Measurements from ENCODE around the gene LYRM2. TPM values are rescaled to one million over a fixed set of nuclear protein-coding genes. Genes with fewer than 3 reads are reported as not detected.

LYRM2 gene
- total and polyA plus RNA-seq, 9 of the 15 experiments (the other 6 are each of a cell fraction or from before 2014, with no cell fraction given), result 13.9 to 115 (median 42.9) TPM

DNA sequence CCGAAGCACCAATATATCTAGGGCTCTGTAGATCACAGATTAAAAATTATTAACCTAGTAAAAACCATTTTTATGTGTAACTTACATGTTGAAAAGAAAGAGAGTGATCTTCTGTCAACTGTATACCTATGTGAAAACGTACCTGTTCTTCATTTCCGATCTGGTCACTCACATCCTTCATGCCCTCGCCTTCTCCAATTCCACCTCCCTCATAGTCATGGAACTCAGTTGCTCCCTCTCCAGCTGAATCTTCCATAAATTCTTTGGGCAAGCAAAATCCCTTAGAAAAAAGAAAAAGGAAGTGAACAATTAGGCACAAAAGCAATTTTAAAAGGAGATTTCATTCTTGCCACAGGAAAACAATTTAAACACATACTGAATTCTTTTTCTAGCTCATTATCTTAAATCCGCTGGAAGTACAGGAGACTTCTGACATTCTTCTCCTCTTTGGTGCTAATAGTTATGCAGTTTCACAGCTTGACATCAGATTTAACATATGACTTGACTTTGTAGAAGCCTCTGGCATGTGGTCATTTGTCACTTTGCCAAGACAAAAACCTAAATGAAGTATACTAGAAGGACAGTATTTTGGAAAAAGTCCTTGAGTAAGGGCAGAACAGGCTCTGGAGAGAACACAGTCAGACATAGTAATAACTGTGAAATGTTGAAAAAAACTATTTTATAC lies 29.5 kb upstream of the LYRM2 start:
- Histone ChIP-seq H3K79me2 (ENCODE audit: control insufficient read depth, insufficient read depth, low read length) (no peaks in the 10 kb centered on the region), H3K9me3 (replicated peaks; ENCODE audit: control insufficient read depth, insufficient read depth, low read depth, low read length) (no peaks in the 10 kb centered on the region), H3K4me1 (replicated peaks in 1 of 2; ENCODE audit: control insufficient read depth in 2 of 2, insufficient read depth in 2 of 2, low read length in 2 of 2) (no peaks in the 10 kb centered on the region), H2AFZ (ENCODE audit: low read depth, low read length) (no peak overlapping the region), H3K9me1 (ENCODE audit: control insufficient read depth, insufficient read depth, low read length) (no peaks in the 10 kb centered on the region), H3K27me3 (ENCODE audit: control insufficient read depth in 2 of 2, insufficient read depth in 2 of 2, low read length in 2 of 2) (no peaks in the 10 kb centered on the region), H3K4me2 (ENCODE audit: insufficient read depth, low read length) (no peak overlapping the region), H4K20me1 (replicated peaks; ENCODE audit: control insufficient read depth, insufficient read depth, low read length) (no peaks in the 10 kb centered on the region), H3K27ac (ENCODE audit: extremely low read depth, low read depth, low read length) (no peak overlapping the region), H3K4me3 (no peak overlapping the region), H3K9ac (ENCODE audit: insufficient read depth in 1 of 2, low read depth in 2 of 2, low read length in 2 of 2) (no peak overlapping the region), H3K36me3 (ENCODE audit: control insufficient read depth, insufficient read depth, low read length) (peaks cover 91% of the 10 kb centered on the region)
- intact Hi-C loops (cut with micrococcal nuclease), result no loop called here
- TF ChIP-seq ETV6 (IDR thresholded peaks at IDR 0.05; ENCODE audit: borderline replicate concordance in 1 of 2, low read depth in 2 of 2, low read length in 1 of 2) (no peak), ETV6 (CRISPR knock-in tag; IDR thresholded peaks at IDR 0.05; ENCODE audit: borderline replicate concordance) (no peak), ZNF778 (CRISPR knock-in tag; IDR thresholded peaks at IDR 0.05) (no peak), ETV1 (tag; conservative IDR thresholded peaks at IDR 0.05; ENCODE audit: low read depth) (no peak), ZKSCAN8 (CRISPR knock-in tag; IDR thresholded peaks at IDR 0.05) (no peak), ZNF347 (CRISPR knock-in tag; IDR thresholded peaks at IDR 0.05; ENCODE audit: low read depth) (no peak), SAFB2 (IDR thresholded peaks at IDR 0.05; ENCODE audit: borderline replicate concordance, low read depth, low read length, severe bottlenecking) (no peak), SLC30A9 (CRISPR knock-in tag; IDR thresholded peaks at IDR 0.05) (no peak)
- TF ChIP-seq, protein P1, sequence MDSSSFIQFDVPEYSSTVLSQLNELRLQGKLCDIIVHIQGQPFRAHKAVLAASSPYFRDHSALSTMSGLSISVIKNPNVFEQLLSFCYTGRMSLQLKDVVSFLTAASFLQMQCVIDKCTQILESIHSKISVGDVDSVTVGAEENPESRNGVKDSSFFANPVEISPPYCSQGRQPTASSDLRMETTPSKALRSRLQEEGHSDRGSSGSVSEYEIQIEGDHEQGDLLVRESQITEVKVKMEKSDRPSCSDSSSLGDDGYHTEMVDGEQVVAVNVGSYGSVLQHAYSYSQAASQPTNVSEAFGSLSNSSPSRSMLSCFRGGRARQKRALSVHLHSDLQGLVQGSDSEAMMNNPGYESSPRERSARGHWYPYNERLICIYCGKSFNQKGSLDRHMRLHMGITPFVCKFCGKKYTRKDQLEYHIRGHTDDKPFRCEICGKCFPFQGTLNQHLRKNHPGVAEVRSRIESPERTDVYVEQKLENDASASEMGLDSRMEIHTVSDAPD (CRISPR knock-in tag; IDR thresholded peaks at IDR 0.05), result no peak
- ATAC-seq (no peak), DNase-seq (ENCODE audit: extremely low read depth in 1 of 4, low spot score in 3 of 4) (no peak), FAIRE-seq (no peak)
- no TSS peak for BruUV-seq (replicated peaks)
- in situ Hi-C loops (cut with MboI), result no loop called here
- ChIA-PET POLR2A (interaction anchor here (1.1 kb wide), 1 partner anchor 9 kb away, joined by 3 read pairs; no protein-coding TSS in a partner anchor), CTCF (ENCODE audit: low intra/inter-chr PET ratio) (no interaction called here)
- WGBS (ENCODE audit: insufficient coverage, low coverage, missing lambda C conversion rate), result 91% methylated on average over 5 of the region's 5 CpGs

Data from K562 (cell line).